Adrenal gland (tissue), 5 donors: Measurements from ENCODE around the gene FOCAD.

Experiments
- POLR2A ChIP-seq, 2 donors: fragments of 450-650 bp; IDR thresholded peaks; one replicate each; pipeline ENCODE4 v1.6.1; 2017; ENCODE audit warnings: antibody characterized with exemption in 2 of 2, mild to moderate bottlenecking in 2 of 2, moderate library complexity in 1 of 2
- TF ChIP-seq, protein P1 (sequence below), 6 experiments: fragments of 450-650 bp in 4 of 6; fragments of 200-600 bp in 2 of 6; sonication (generic) in 1 of 6; IDR thresholded peaks; 1 replicate in 5 of 6; 2 replicates in 1 of 6; pipeline versions ENCODE4 v1.5.1 to v1.8.0; 2016 to 2021; ENCODE audit warnings: antibody characterized with exemption in 6 of 6, mild to moderate bottlenecking in 2 of 6, moderate library complexity in 1 of 6
- donor health status: DM: no; HTN: no; CAD: no.

DNA sequence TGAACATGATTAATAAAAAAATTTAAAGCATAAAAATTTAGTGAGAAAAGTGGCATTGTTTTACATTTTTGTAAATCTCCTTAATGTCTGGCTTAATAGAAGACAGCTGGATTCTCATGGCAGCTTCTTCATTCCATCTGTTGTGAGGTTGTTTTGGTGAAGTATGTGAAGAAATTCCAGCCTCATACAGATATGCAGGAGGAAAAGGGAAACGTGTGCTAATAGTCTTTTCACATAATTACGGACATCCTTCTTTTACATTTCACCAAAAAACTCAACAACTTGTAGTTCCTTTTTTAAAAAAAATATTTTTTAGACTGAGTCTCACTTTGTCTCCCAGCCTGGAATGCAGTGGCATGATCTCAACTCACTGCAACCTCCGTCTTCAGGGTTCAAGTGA, 300.4 kb downstream of the FOCAD start:
- TF ChIP-seq, protein P1, sequence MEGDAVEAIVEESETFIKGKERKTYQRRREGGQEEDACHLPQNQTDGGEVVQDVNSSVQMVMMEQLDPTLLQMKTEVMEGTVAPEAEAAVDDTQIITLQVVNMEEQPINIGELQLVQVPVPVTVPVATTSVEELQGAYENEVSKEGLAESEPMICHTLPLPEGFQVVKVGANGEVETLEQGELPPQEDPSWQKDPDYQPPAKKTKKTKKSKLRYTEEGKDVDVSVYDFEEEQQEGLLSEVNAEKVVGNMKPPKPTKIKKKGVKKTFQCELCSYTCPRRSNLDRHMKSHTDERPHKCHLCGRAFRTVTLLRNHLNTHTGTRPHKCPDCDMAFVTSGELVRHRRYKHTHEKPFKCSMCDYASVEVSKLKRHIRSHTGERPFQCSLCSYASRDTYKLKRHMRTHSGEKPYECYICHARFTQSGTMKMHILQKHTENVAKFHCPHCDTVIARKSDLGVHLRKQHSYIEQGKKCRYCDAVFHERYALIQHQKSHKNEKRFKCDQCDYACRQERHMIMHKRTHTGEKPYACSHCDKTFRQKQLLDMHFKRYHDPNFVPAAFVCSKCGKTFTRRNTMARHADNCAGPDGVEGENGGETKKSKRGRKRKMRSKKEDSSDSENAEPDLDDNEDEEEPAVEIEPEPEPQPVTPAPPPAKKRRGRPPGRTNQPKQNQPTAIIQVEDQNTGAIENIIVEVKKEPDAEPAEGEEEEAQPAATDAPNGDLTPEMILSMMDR (IDR thresholded peaks at IDR 0.05) = no peak
- TF ChIP-seq POLR2A (IDR thresholded peaks at IDR 0.05) = no peak
